Cardiac muscle cell (in vitro differentiated cells and primary cell): ENCODE data around the gene C2CD5. TPM values are rescaled to one million over a fixed set of nuclear protein-coding genes. Genes with fewer than 3 reads are reported as not detected.

Experiments
- DNase-seq, 2 donors: peaks; one replicate each; pipeline versions ENCODE4 v3.0.0 to v3.0.0-alpha.2; 2010 to 2017; ENCODE audit warnings: low read depth in 1 of 2, low spot score in 1 of 2
- H3K27ac ChIP-seq: fragments of 200-600 bp; sonication (generic); 2 replicates; pipeline ENCODE4 v1.5.1; 2016
- H3K27me3 ChIP-seq: fragments of 200-600 bp; sonication (generic); 2 replicates; pipeline ENCODE4 v1.6.0; 2016; ENCODE audit warnings: control low read depth
- H3K36me3 ChIP-seq: fragments of 200-600 bp; sonication (generic); 2 replicates; pipeline ENCODE4 v1.5.1; 2016; ENCODE audit warnings: control low read depth
- H3K4me1 ChIP-seq: fragments of 200-600 bp; sonication (generic); 2 replicates; pipeline ENCODE4 v1.8.1; 2017; ENCODE audit warnings: low read depth, mild to moderate bottlenecking, mixed run types
- H3K4me3 ChIP-seq: fragments of 200-600 bp; sonication (generic); 2 replicates; pipeline ENCODE4 v1.5.1; 2016; ENCODE audit warnings: mild to moderate bottlenecking
- H3K9me3 ChIP-seq: fragments of 200-600 bp; sonication (generic); 2 replicates; pipeline ENCODE4 v1.5.1; 2017; ENCODE audit warnings: low read depth, mild to moderate bottlenecking, control low read depth
- CTCF ChIP-seq: IDR thresholded peaks from 2 replicates; pipeline ENCODE4 v1.5.1; 2012; ENCODE audit warnings: low read depth, mild to moderate bottlenecking, low read length
- polyA plus RNA-seq: library from polyadenylated mRNA; unstranded; fragments of >200 nt; fragmentation: Nextera tagmentation; extraction: Ambion mirVana; gene quantifications from 2 replicates; pipeline ENCODE4 v1.2.1, GENCODE V29; 2016
- total RNA-seq: library from RNA; depleted of rRNA; stranded (reverse); fragments of >200 nt; gene quantifications from 2 replicates; pipeline ENCODE4 v1.2.3, GENCODE V29; 2016

The C2CD5 gene
- total and polyA plus RNA-seq, 2 experiments from 2014 or later = 16.5 to 22.2 TPM

GRCh38 chr12:22535478-22535877 lies 8.9 kb downstream of the C2CD5 start:
- TF ChIP-seq CTCF = no peak

GRCh38 chr12:22535038-22535437 lies 9.3 kb downstream of the C2CD5 start:
- Histone ChIP-seq H3K36me3 (no peaks in the 10 kb centered on the region), H3K27ac (no peak overlapping the region), H3K9me3 (no peaks in the 10 kb centered on the region), H3K4me3 (no peak overlapping the region), H3K27me3 (no peaks in the 10 kb centered on the region), H3K4me1 (no peaks in the 10 kb centered on the region)
- no peak for DNase-seq
- TF ChIP-seq CTCF = no peak

More at GRCh38 chr12:22535478-22535877, 8.9 kb downstream of the C2CD5 start:
- H3K9me3 ChIP-seq = no peaks in the 10 kb centered on the region
- no peaks in the 10 kb centered on the region for H3K27me3 ChIP-seq
- no peak overlapping the region for H3K27ac ChIP-seq
- H3K36me3 ChIP-seq = no peaks in the 10 kb centered on the region
- DNase-seq = no peak
- H3K4me1 ChIP-seq = no peaks in the 10 kb centered on the region
- H3K4me3 ChIP-seq = no peak overlapping the region

- Histone ChIP-seq H3K27me3 (no peaks in the 10 kb centered on the region), H3K4me1 (no peaks in the 10 kb centered on the region), H3K9me3 (no peaks in the 10 kb centered on the region), H3K4me3 (no peak overlapping the region), H3K27ac (no peak overlapping the region), H3K36me3 (no peaks in the 10 kb centered on the region)
- no peak for DNase-seq
- TF ChIP-seq CTCF = no peak
These were observed 11.2 kb downstream of the C2CD5 start for GRCh38 chr12:22533155-22533554.

GRCh38 chr12:22532317-22532716 lies 12.0 kb downstream of the C2CD5 start:
- TF ChIP-seq CTCF = no peak
- Histone ChIP-seq H3K27ac (no peak overlapping the region), H3K4me3 (no peak overlapping the region), H3K9me3 (no peaks in the 10 kb centered on the region), H3K36me3 (no peaks in the 10 kb centered on the region), H3K27me3 (no peaks in the 10 kb centered on the region), H3K4me1 (no peaks in the 10 kb centered on the region)
- no peak for DNase-seq

GRCh38 chr12:22531205-22531604 lies 13.1 kb downstream of the C2CD5 start:
- TF ChIP-seq CTCF = no peak
- H3K4me1 ChIP-seq = no peaks in the 10 kb centered on the region

More at GRCh38 chr12:22531205-22531604, 13.1 kb downstream of the C2CD5 start:
- H3K4me3 ChIP-seq = no peak overlapping the region
- H3K27me3 ChIP-seq = no peaks in the 10 kb centered on the region
- peaks cover 4% of the 10 kb centered on the region for H3K36me3 ChIP-seq
- DNase-seq = no peak
- H3K27ac ChIP-seq = no peak overlapping the region
- no peaks in the 10 kb centered on the region for H3K9me3 ChIP-seq
